ENCODE results near the gene GRK4.

Gene GRK4

DNA sequence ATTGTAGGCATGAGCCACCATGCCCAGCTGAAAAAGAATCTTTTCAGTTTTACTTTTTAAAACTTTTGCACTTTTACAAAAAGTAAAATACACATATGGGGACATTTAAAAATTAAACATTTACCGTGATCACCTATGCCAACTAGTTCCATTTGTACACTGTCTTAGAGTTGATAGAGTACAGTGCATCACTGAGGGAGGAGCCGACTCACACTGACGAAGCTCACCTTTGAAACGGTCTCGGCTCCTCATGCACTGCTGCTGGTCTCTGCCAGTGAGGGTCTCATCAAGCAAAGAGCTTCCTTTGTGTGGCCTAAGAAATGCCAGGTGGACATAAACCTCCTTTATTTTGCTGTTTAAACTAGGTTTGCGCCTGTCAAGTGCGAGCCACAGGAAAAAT is 50.0 kb downstream of the GRK4 start:
- DNase-seq (ENCODE audit: low spot score) = no peak

- no peak for DNase-seq (ENCODE audit: low spot score)
Measured at GRCh38 chr4:3013839-3014350, 50.5 kb downstream of the GRK4 start.

DNA sequence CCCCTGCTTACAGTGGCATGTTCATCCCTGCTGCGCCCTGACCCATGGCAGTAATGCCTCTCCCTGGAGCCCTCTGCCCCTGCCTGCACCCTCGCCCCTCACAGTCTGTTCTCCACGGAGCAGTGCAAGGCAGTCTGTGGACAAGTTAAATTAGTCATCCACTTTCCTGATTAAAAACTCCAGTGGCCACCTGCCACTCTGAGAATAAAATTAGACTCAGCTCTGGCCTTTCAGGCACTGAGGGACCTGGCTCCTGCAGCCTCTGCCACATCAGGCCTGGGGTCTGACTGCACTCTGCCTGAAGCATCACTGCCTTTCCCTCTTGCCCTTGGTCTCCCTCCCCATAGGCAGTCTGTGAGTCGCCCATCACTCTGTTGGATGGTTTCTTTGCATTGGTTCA is 53.6 kb downstream of the GRK4 start:
- DNase-seq (ENCODE audit: low spot score) = no peak

- DNase-seq (ENCODE audit: low spot score) = no peak
Measured at GRCh38 chr4:3017504-3017903, 54.1 kb downstream of the GRK4 start.

DNA sequence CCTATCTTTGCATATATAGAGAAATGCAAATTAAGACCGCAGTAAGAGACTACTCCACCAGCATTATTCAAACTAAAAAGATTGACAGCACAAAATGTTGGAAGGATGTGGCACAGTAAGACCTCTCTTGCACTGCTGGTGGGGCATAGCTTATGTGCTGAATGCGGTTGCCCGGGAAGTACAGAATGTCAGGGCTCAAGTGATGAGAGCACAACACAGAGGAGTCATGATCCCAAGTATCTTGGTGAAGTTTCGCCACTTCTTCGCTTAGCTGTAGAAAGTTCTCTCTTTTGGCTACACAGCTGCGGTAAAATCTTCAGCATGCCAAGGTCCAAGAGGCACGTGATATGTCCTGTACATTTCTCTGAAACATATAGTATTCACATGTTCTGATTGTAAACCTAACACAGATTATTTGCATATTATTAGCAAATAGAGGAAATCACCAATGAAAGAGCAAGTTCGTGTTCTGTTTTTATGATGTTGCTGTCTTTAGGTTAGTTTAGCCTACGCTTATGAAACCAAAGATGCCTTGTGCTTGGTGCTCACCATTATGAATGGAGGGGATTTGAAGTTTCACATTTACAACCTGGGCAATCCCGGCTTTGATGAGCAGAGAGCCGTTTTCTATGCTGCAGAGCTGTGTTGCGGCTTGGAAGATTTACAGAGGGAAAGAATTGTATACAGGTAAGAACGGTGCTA is 55.9 kb downstream of the GRK4 start:
- DNase-seq (ENCODE audit: low spot score) = no peak

- DNase-seq (ENCODE audit: low spot score) = no peak
Measured at GRCh38 chr4:3021127-3021526, 57.8 kb downstream of the GRK4 start.

DNA sequence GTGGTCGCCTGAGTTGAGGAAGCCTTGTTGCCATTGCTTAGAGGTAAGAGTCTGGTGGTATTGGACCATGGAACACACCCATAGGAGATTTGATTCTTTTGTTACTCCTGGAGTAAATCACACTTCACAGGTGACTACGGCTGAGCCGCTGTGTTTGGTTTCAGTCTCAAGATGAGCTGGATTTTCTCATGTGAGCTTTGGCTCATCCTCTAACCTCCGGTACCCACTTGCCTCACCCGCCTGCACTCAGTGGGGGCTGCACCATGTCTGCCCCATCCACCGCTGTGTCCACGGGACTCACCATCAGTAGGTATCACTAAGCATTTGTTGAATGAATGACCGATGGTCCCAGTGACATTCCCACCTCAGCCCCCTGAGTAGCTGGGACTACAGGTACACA is 58.3 kb downstream of the GRK4 start:
- DNase-seq (ENCODE audit: low spot score) = no peak

DNA sequence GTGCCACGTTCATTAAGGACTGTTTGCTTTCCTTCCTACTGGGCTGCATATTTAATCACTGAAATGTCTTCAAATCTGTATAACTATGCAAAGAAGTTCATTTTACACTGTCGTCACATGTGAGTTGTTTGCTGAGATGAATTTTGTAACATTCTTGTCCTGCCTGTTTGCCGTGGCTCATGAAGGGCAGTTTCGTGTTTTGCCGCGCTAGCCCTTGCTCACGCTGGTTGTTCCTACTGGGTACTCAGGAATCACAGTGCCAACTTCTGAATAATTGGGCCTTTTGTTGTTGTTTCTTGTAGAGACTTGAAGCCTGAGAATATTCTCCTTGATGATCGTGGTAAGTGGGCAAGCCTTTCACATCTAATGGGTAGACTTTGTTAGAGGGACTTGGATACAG is 58.7 kb downstream of the GRK4 start:
- DNase-seq (ENCODE audit: low spot score) = no peak

GRCh38 chr4:3022651-3023050 is 59.3 kb downstream of the GRK4 start:
- DNase-seq (ENCODE audit: low spot score) = no peak

DNA sequence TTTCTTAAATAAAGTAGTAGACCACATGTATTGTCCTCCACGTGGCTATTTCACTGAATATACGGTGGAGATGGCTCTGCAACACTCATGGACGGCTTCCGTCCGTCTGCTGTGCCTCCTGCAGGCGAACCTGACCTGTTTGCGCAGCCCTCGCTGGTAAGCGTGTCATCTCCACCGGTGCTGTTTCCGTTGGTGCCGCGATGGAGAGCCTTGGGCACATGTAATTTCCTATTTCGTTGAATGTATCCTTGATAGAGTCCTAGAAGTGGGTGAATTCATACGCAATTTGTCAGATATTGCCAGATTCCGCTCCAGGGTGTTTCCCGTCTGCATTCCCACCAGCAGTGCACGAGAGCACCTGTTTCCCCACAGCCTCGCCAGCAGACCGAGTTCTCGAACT is 62.5 kb downstream of the GRK4 start:
- no peak for DNase-seq (ENCODE audit: low spot score)

DNA sequence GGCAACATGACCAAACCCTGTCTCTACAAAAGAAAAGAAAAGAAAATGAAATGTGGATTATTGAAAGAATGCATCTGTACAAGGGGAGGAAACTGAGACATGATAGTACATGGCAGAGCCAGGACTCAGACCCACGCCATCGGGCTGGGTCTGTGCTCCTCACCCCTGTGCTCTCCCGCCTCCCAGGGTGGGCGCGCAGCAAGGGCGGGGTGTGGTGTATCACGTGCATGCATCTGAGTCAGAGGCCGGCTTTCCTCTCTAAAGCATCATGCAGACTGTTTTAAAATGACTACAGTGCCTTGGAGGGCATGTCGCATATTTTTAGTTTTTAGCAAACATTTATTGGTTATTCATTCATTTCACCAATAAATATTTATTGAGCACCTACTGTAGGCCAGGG is 63.2 kb downstream of the GRK4 start:
- no peak for DNase-seq (ENCODE audit: low spot score)

- DNase-seq (ENCODE audit: low spot score) = no peak
Measured at GRCh38 chr4:3029464-3029863, 66.1 kb downstream of the GRK4 start.

DNA sequence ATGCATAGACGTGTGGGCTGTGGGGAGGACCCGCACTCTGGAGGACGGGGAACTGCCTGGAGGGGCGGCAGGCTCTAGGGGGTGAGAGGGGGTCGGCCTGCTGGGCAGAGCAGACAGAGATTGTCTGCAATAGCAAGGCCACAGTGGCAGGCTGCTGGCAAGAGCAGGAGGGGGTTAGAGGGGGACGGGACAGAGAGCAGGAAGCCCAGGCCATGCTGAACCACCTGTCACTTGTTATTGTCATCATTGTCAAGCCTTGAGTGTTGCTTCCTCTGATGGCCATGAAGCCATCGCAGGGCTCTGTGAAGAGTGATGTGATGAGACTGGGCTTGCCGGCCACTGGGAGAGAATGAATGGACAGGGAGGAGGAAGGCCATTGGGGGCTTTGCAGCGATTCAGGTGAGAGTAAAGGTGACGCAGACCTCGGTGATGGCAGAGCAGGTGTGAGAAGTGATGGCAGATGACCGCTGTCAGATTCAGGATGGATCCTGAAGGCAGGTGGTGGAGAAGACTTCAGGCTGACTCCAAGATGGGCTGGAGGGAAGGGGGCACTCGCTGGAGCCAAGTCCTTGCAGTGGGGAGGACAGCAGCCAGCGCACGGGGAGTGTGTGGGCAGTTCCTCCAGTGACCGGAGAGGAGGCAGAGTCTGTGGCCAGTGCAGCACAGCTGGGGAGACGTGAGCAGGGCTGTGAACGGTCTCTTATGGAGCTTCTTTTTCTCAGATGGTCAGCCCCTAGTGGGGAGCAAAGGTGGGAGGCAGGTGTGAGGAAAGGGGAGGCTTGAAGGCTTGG is 67.4 kb downstream of the GRK4 start:
- DNase-seq (ENCODE audit: low spot score) = no peak

DNA sequence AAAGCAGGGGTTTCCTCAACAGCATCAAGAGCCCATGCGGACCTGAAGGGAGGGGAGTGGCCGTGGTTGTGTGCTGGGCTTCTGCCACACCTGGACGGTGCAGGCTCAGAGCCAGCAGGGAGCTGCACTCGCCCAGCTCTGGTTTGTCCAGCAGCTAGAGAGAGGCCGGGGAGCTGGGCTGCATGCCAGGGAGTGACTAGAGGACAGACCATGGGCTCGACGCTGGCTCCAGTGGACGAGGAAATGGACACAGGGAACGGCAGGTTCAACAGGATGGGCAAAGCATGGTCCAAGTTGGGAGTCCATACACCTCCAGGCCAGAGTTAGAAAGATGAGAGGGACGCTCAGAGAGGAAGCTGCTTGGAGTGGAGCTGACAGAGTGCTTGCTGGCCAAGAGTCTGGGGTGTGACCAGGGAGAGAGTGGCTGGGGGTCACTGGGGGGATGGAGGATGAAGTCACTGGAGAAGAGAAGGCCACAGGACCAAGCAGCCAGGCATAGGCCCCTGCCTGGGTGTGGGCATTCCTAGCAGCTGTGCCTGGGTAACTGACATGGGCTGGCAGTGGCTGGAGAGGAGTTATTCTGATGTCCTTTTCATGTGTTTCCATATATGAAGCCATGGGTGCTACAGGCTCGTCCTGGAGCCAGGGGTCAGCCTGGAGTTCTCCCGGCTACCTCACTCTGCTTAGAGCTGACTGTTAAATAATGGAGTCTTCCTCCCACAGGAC is 68.1 kb downstream of the GRK4 start:
- DNase-seq (ENCODE audit: low spot score) = no peak

- DNase-seq (ENCODE audit: low spot score) = no peak
Measured at GRCh38 chr4:3034231-3034630, 70.9 kb downstream of the GRK4 start.

DNA sequence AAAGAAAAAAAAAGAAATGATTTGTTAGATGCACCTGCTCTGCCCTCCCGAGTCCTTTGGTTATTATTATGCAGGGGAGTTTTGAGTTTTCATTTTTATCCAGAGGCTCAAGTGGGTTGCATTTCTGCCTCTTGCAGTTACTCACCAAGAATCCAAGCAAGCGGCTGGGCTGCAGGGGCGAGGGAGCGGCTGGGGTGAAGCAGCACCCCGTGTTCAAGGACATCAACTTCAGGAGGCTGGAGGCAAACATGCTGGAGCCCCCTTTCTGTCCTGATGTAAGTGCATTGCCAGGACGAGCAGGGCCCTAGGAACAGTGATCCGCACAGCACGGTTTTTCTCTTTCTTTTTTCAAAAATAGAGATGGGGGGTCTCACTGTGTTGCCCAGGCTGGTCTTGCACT is 71.9 kb downstream of the GRK4 start:
- DNase-seq (ENCODE audit: low spot score) = no peak

- no peak for DNase-seq (ENCODE audit: low spot score)
Measured at GRCh38 chr4:3035674-3036073, 72.3 kb downstream of the GRK4 start.

DNA sequence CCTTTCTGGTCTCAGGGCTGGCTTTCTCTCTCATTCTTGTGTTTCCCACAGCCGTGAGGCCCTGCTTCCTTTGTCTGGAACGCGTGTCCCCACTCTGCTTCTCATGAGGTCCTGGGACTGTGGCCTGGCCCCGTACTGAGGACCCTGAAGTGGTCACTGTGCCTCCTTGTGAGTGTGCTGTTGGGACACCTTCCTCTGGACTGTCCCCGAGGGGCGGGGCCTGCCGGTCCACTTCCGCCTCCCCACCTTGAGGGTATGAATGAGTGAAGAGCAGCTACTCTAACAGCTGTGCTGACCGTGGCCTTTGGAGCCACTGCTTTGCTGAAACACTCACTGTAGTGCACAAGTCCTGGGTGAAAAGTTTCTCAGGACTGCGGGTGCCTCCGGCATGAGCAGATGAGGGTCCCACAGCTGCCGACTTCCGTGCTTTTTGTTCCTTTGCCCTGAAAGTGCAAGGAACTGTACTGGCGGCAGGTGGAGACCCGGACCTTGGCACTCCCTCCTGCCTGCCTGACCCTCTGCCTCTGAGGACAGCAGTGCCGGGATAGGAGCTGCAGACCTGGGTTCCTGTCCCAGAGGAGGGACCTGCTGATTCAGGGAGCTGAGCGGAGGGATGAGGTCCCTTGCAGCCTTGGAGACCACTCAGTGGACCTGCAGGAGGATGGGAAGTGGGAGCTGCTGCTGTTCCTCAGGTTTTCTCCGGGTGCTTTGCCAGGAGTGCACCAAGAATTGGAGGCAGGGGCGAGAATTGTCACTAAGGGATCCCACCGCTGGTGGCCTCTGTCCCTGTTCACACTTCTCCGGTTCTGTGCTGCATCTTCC is 73.0 kb downstream of the GRK4 start:
- no peak for DNase-seq (ENCODE audit: low spot score)

- DNase-seq (ENCODE audit: low spot score) = no peak
Measured at GRCh38 chr4:3037957-3038461, 74.6 kb downstream of the GRK4 start.

- no peak for DNase-seq (ENCODE audit: low spot score)
Measured at GRCh38 chr4:3039706-3040366, 76.5 kb downstream of the GRK4 start.
